HepG2 (cell line): Measurements from ENCODE around the gene CXCL10. TPM values are rescaled to one million over a fixed set of nuclear protein-coding genes. Genes with fewer than 3 reads are reported as not detected.

Experiments
- ATAC-seq: fragments of 200-7000 bp; cut with Tn5 transposase; 3 replicates; pipeline ENCODE4 v1.9.1; 2020; ENCODE audit warnings: mild to moderate bottlenecking, moderate library complexity
- BruUV-seq: library from RNA; stranded (reverse); fragments of 400-500 nt; replicated peaks from 2 replicates; lab custom pipeline; 2021; lab: Mats Ljungman, UMichigan
- CTCF ChIA-PET: fragments of 300-600 bp; formaldehyde crosslinking; extraction: SDS; loops from one replicate; lab custom pipeline; 2021; ENCODE audit warnings: low total read pairs, inconsistent platforms, low intra/inter-chr PET ratio; lab: Yijun Ruan, JAX
- POLR2A ChIA-PET: fragments of 350-600 bp; sonication (Branson Sonifier 250); formaldehyde crosslinking; loops from one replicate; lab custom pipeline; 2020; ENCODE audit warnings: antibody characterized with exemption, inconsistent platforms; lab: Yijun Ruan, JAX
- DNase-seq: peaks from one replicate; pipeline ENCODE4 v3.0.0-alpha.2; 2015; ENCODE audit warnings: low spot score
- FAIRE-seq: peaks from 3 replicates; lab custom pipeline; 2011; peaks lifted over from hg19 to GRCh38; lab: Jason Lieb, UNC
- H2AFZ ChIP-seq: one replicate; pipeline ENCODE4 v1.6.1; 2011; ENCODE audit warnings: low read length, inconsistent platforms
- H3K27ac ChIP-seq: fragments of 300-600 bp; 3 replicates; pipeline ENCODE4 v1.8.0; 2011; ENCODE audit warnings: mixed run types, mild to moderate bottlenecking, mixed read lengths, low read length, inconsistent platforms; ENCODE audit not compliant: insufficient read depth; ENCODE audit errors: extremely low read length
- H3K27me3 ChIP-seq, 2 experiments: fragments of 200-600 bp in 1 of 2; 2 replicates in 1 of 2; 3 replicates in 1 of 2; pipeline versions ENCODE4 v1.6.0 to v1.8.0; 2011; ENCODE audit warnings: low read length in 2 of 2, mild to moderate bottlenecking in 2 of 2, moderate library complexity in 2 of 2, inconsistent platforms in 1 of 2; ENCODE audit not compliant: insufficient read depth in 2 of 2, control insufficient read depth in 1 of 2
- H3K36me3 ChIP-seq, 2 experiments: fragments of 200-600 bp in 1 of 2; replicated peaks in 1 of 2; 2 replicates in 1 of 2; 3 replicates in 1 of 2; pipeline versions ENCODE4 v1.5.1 to v1.8.0; 2011; ENCODE audit warnings: low read length in 2 of 2, inconsistent platforms in 1 of 2; ENCODE audit not compliant: insufficient read depth in 2 of 2, control insufficient read depth in 1 of 2
- H3K4me1 ChIP-seq: 2 replicates; pipeline ENCODE4 v1.5.1; 2012; ENCODE audit warnings: low read length, inconsistent platforms; ENCODE audit not compliant: insufficient read depth
- H3K4me2 ChIP-seq: 2 replicates; pipeline ENCODE4 v1.6.0; 2011; ENCODE audit warnings: low read depth, low read length, inconsistent platforms
- H3K4me3 ChIP-seq, 3 experiments: fragments of 200-600 bp in 1 of 3; sonication (generic), shearing (Covaris generic) in 1 of 3; replicated peaks in 1 of 3; 2 replicates each; pipeline ENCODE4 v1.5.1; 2011 to 2016; ENCODE audit warnings: low read length in 3 of 3, inconsistent platforms in 2 of 3, low read depth in 2 of 3, mild to moderate bottlenecking in 2 of 3, control low read depth in 1 of 3, mixed read lengths in 1 of 3; ENCODE audit not compliant: insufficient read depth in 1 of 3
- H3K79me2 ChIP-seq: one replicate; pipeline ENCODE4 v1.6.1; 2011; ENCODE audit warnings: low read length, inconsistent platforms; ENCODE audit not compliant: insufficient read depth
- H3K9ac ChIP-seq: 2 replicates; pipeline ENCODE4 v1.6.0; 2011; ENCODE audit warnings: mild to moderate bottlenecking, low read depth, low read length, inconsistent platforms; ENCODE audit not compliant: insufficient read depth
- H3K9me3 ChIP-seq: 2 replicates; pipeline ENCODE4 v1.5.1; 2012; ENCODE audit warnings: mild to moderate bottlenecking, low read length
- H4K20me1 ChIP-seq: 2 replicates; pipeline ENCODE4 v1.6.0; 2011; ENCODE audit warnings: inconsistent platforms, mild to moderate bottlenecking, low read length, moderate library complexity; ENCODE audit not compliant: insufficient read depth
- CEBPB ChIP-seq: IDR thresholded peaks from 2 replicates; pipeline ENCODE4 v1.6.1; 2011; ENCODE audit warnings: low read depth, low read length, improper control_type of control experiment, borderline replicate concordance
- ETV5 ChIP-seq: IDR thresholded peaks from 2 replicates; pipeline ENCODE4 v1.6.1; 2018; ENCODE audit warnings: missing biosample characterization, missing genetic modification reagents, inconsistent platforms, borderline replicate concordance
- GABPA ChIP-seq, 2 experiments: IDR thresholded peaks; 2 replicates each; pipeline ENCODE4 v1.6.1; 2011 to 2016; ENCODE audit warnings: low read depth in 2 of 2, low read length in 1 of 2, missing biosample characterization in 1 of 2, missing genetic modification characterization in 1 of 2
- PHF8 ChIP-seq: sonication (generic); formaldehyde crosslinking; IDR thresholded peaks from 2 replicates; pipeline ENCODE4 v1.5.0; 2020; ENCODE audit warnings: missing genetic modification reagents
- PPARG ChIP-seq: conservative IDR thresholded peaks from 2 replicates; pipeline ENCODE4 v1.6.1; 2016; ENCODE audit warnings: missing biosample characterization, missing genetic modification reagents
- REPIN1 ChIP-seq: sonication (generic); formaldehyde crosslinking; IDR thresholded peaks from 2 replicates; pipeline ENCODE4 v1.8.0; 2022; ENCODE audit warnings: missing genetic modification reagents, low read depth, mild to moderate bottlenecking, borderline replicate concordance
- SMYD3 ChIP-seq: sonication (generic); formaldehyde crosslinking; IDR thresholded peaks from 2 replicates; pipeline ENCODE4 v1.8.1; 2023; ENCODE audit warnings: mild to moderate bottlenecking, missing genetic modification reagents
- SP2 ChIP-seq: sonication (generic); formaldehyde crosslinking; IDR thresholded peaks from 2 replicates; pipeline ENCODE4 v1.5.1; 2020; ENCODE audit warnings: mild to moderate bottlenecking, missing genetic modification reagents
- SRSF9 ChIP-seq: fragments of 200-400 bp; formaldehyde crosslinking; IDR thresholded peaks from 2 replicates; pipeline ENCODE4 v1.6.1; 2018; ENCODE audit warnings: borderline replicate concordance, mild to moderate bottlenecking, low read depth, low read length; ENCODE audit not compliant: insufficient read depth, poor library complexity, severe bottlenecking
- THAP11 ChIP-seq: IDR thresholded peaks from 2 replicates; pipeline ENCODE4 v1.6.1; 2016; ENCODE audit warnings: missing biosample characterization, missing genetic modification reagents
- ZMYM2 ChIP-seq: sonication (generic); formaldehyde crosslinking; IDR thresholded peaks from 2 replicates; pipeline ENCODE4 v1.8.0; 2022; ENCODE audit warnings: mild to moderate bottlenecking, missing genetic modification reagents
- ZNF234 ChIP-seq: sonication (generic); formaldehyde crosslinking; conservative IDR thresholded peaks from 2 replicates; pipeline ENCODE4 v1.5.1; 2020; ENCODE audit warnings: mild to moderate bottlenecking, missing genetic modification reagents
- ZNF282 ChIP-seq: fragments of 450-650 bp; IDR thresholded peaks from 2 replicates; pipeline ENCODE4 v1.6.1; 2018; ENCODE audit not compliant: partially characterized antibody
- WGBS: methylation state at CpG from one replicate; pipeline ENCODE4 v1.1.6; 2017; ENCODE audit warnings: low lambda C conversion rate; 5-methylcytosine and 5-hydroxymethylcytosine counted together
- in situ Hi-C: cut with HindIII; loops from 2 replicates; pipeline ENCODE4 v1.10.0; 2017; ENCODE audit warnings: low pct_unique_long_range_greater_than_20kb; ENCODE audit not compliant: extremely low pct_ligation_motif_present
- intact Hi-C: fragments of 100-400 bp; cut with micrococcal nuclease; formaldehyde crosslinking; loops from one replicate; pipeline ENCODE4 v1.10.0; 2022; ENCODE audit not compliant: unreplicated experiment
- polyA plus RNA-seq, 8 experiments: library from polyadenylated mRNA; depleted of rRNA in 3 of 8; stranded (reverse) in 7 of 8; unstranded in 1 of 8; fragments of >200 nt; fragmentation: Illumina TruSeq in 4 of 8; extraction: Trizol in 4 of 8; gene quantifications; 2 replicates each; pipeline versions ENCODE4 v1.2.1 to v1.2.3, GENCODE V29; 2011 to 2016; ENCODE audit warnings: low read depth in 4 of 8, missing spikeins in 1 of 8, mixed read lengths in 1 of 8; ENCODE audit not compliant: insufficient read depth in 1 of 8
- total RNA-seq, 5 experiments: library from RNA; depleted of rRNA; stranded (reverse); fragments of >200 nt; fragmentation: Illumina TruSeq; extraction: Trizol; gene quantifications; 2 replicates each; pipeline ENCODE4 v1.2.3, GENCODE V29; 2016; ENCODE audit warnings: low read depth in 1 of 5
- TF ChIP-seq, protein P1 (sequence below), 2 experiments: fragments of 450-650 bp in 1 of 2; sonication (generic) in 1 of 2; formaldehyde crosslinking in 1 of 2; IDR thresholded peaks; 2 replicates each; pipeline versions ENCODE4 v1.6.1 to v1.8.0; 2016 to 2022; ENCODE audit warnings: antibody characterized with exemption in 1 of 2, mild to moderate bottlenecking in 1 of 2, missing genetic modification reagents in 1 of 2

The CXCL10 gene
- total and polyA plus RNA-seq, 2 of the 13 experiments (the other 11 are each of a cell fraction or from before 2014, with no cell fraction given) = not detected

DNA sequence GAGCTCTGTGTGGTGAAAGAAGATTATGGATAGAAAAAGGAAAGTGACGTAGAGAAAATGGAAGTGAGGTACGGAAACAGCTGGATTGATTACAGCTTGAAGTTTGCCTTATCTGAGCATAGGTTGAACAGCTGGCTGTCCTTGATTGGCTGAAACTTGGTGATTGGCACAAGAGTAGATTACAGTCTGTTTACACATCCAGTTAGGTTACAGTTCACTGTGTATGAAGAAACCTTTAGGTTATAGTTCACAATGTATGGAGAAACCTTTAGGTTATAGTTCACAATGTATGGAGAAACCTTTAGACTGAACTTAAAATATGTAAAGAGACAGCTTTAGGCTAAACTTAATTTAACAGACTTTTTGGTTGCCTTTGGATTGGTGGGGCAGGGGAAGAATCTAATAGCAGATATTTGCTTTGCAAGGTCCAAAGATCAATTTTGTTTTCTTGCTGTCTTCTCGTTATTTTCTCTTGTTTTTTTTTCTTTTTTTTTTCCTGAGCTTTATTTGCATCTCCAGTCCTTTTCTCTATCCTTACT is 35.7 kb upstream of the CXCL10 start:
- no peak for FAIRE-seq
- peak; percentile 76 for DNase-seq
- 2% methylated on average over 3 of the region's 3 CpGs for WGBS
- in situ Hi-C loops (no loop called here), intact Hi-C loops (no loop called here)
- no peaks in the 10 kb centered on the region for H3K27me3 ChIP-seq
- H4K20me1 ChIP-seq = no peaks in the 10 kb centered on the region
- peak; percentile 91 for ATAC-seq
- no TSS peak for BruUV-seq
- ChIA-PET CTCF (no interaction called here), POLR2A (interaction anchor here (0.8 kb wide), 1 partner anchor 68 kb away, joined by 4 read pairs; the partner anchor contains the start of gene SDAD1)
- peak overlapping the region in 1 of 3 experiments; percentile 7; a peak in 1 of 6 replicates for H3K4me3 ChIP-seq
- H3K36me3 ChIP-seq = no peaks in the 10 kb centered on the region
- H3K27ac ChIP-seq = no peak overlapping the region
- no peak overlapping the region for H2AFZ ChIP-seq
- peaks cover 20% of the 10 kb centered on the region for H3K4me1 ChIP-seq
- H3K79me2 ChIP-seq = no peaks in the 10 kb centered on the region
- H3K4me2 ChIP-seq = peak overlapping the region; percentile 37
- H3K9me3 ChIP-seq = no peaks in the 10 kb centered on the region
- no peak overlapping the region for H3K9ac ChIP-seq
- TF ChIP-seq GABPA (IDR thresholded peaks at IDR 0.05; ENCODE audit: low read depth, low read length) (peak; percentile 20; the same call in 1 of the 2 replicates), GABPA (CRISPR knock-in tag; IDR thresholded peaks at IDR 0.05; ENCODE audit: low read depth) (peak; percentile 84), ZMYM2 (CRISPR knock-in tag) (0 out of 2 replicates have a peak, but pooled peaks have one; percentile 19), CEBPB (peak; percentile 33; the same call in 1 of the 2 replicates), SMYD3 (no peak), SP2 (peak; percentile 42; the same call in 1 of the 2 replicates), PPARG (CRISPR knock-in tag) (peak; percentile 90), REPIN1 (no peak), ZNF234 (CRISPR knock-in tag) (no peak), SRSF9 (no peak), ETV5 (CRISPR knock-in tag) (no peak), THAP11 (CRISPR knock-in tag) (0 out of 2 replicates have a peak, but pooled peaks have one; percentile 15), PHF8 (CRISPR knock-in tag) (no peak), ZNF282 (no peak)
- TF ChIP-seq, protein P1, sequence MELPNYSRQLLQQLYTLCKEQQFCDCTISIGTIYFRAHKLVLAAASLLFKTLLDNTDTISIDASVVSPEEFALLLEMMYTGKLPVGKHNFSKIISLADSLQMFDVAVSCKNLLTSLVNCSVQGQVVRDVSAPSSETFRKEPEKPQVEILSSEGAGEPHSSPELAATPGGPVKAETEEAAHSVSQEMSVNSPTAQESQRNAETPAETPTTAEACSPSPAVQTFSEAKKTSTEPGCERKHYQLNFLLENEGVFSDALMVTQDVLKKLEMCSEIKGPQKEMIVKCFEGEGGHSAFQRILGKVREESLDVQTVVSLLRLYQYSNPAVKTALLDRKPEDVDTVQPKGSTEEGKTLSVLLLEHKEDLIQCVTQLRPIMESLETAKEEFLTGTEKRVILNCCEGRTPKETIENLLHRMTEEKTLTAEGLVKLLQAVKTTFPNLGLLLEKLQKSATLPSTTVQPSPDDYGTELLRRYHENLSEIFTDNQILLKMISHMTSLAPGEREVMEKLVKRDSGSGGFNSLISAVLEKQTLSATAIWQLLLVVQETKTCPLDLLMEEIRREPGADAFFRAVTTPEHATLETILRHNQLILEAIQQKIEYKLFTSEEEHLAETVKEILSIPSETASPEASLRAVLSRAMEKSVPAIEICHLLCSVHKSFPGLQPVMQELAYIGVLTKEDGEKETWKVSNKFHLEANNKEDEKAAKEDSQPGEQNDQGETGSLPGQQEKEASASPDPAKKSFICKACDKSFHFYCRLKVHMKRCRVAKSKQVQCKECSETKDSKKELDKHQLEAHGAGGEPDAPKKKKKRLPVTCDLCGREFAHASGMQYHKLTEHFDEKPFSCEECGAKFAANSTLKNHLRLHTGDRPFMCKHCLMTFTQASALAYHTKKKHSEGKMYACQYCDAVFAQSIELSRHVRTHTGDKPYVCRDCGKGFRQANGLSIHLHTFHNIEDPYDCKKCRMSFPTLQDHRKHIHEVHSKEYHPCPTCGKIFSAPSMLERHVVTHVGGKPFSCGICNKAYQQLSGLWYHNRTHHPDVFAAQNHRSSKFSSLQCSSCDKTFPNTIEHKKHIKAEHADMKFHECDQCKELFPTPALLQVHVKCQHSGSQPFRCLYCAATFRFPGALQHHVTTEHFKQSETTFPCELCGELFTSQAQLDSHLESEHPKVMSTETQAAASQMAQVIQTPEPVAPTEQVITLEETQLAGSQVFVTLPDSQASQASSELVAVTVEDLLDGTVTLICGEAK (IDR thresholded peaks at IDR 0.05) = peak; percentile 56
- TF ChIP-seq, protein P1 (CRISPR knock-in tag; IDR thresholded peaks at IDR 0.05) = no peak
